HCT116 (cell line): ENCODE measurements around the gene IGFBP7. TPM values are rescaled to one million over a fixed set of nuclear protein-coding genes. Genes with fewer than 3 reads are reported as not detected.

ENCODE experiments used
- ATAC-seq: fragments of 200-7000 bp; cut with Tn5 transposase; 2 replicates; pipeline ENCODE4 v1.9.1; 2020; ENCODE audit warnings: mild to moderate bottlenecking, moderate library complexity
- BruUV-seq: library from RNA; stranded (reverse); fragments of 400-500 nt; replicated peaks from 2 replicates; lab custom pipeline; 2021; lab: Mats Ljungman, UMichigan
- CTCF ChIA-PET: fragments of 300-600 bp; sonication (Branson Sonifier 250); formaldehyde crosslinking; loops from one replicate; lab custom pipeline; 2021; ENCODE audit warnings: antibody characterized with exemption; lab: Charles Lee
- POLR2A ChIA-PET: fragments of 300-600, 350-600 bp; sonication (Branson Sonifier 250); formaldehyde crosslinking; loops from one replicate; lab custom pipeline; 2021; ENCODE audit warnings: antibody characterized with exemption; lab: Charles Lee
- RAD21 ChIA-PET, 2 experiments: fragments of 300-600 bp; sonication (Branson Sonifier 250); formaldehyde crosslinking; loops; one replicate each; lab custom pipeline; 2023; ENCODE audit warnings: low total read pairs in 2 of 2; ENCODE audit not compliant: uncharacterized antibody in 2 of 2, unreplicated experiment in 2 of 2, low non-redundant PET in 1 of 2; lab: Charles Lee
- DNase-seq: peaks from one replicate; pipeline ENCODE4 v3.0.0-alpha.2; 2010; ENCODE audit warnings: low read depth, low spot score
- H2AFZ ChIP-seq: fragments of 200-600 bp; shearing (Covaris generic), sonication (generic); 2 replicates; pipeline ENCODE4 v1.6.1; 2017; ENCODE audit warnings: low read depth, mixed run types, mixed read lengths, antibody characterized with exemption, low read length; ENCODE audit not compliant: poor library complexity, severe bottlenecking
- H3K27ac ChIP-seq: 2 replicates; pipeline ENCODE4 v1.5.1; 2012; ENCODE audit warnings: low read depth, low read length
- H3K27me3 ChIP-seq: fragments of 200-600 bp; sonication (generic); 2 replicates; pipeline ENCODE4 v1.6.1; 2016; ENCODE audit warnings: mixed run types, low read length, mixed read lengths; ENCODE audit not compliant: insufficient read depth
- H3K36me3 ChIP-seq, 2 experiments: fragments of 200-500 bp in 1 of 2; fragments of 200-600 bp in 1 of 2; sonication (Bioruptor generic) in 1 of 2; sonication (generic) in 1 of 2; 2 replicates each; pipeline versions ENCODE4 v1.5.1 to v1.6.1; 2014 to 2016; ENCODE audit warnings: low read length in 2 of 2, inconsistent platforms in 1 of 2, mixed read lengths in 1 of 2, mixed run types in 1 of 2; ENCODE audit not compliant: insufficient read depth in 2 of 2, control insufficient read depth in 1 of 2
- H3K4me1 ChIP-seq, 2 experiments: fragments of 200-600 bp in 1 of 2; sonication (generic) in 1 of 2; 2 replicates each; pipeline versions ENCODE4 v1.5.1 to v1.6.1; 2012 to 2017; ENCODE audit warnings: low read length in 2 of 2, inconsistent platforms in 1 of 2, mild to moderate bottlenecking in 1 of 2, mixed read lengths in 1 of 2, mixed run types in 1 of 2, moderate library complexity in 1 of 2; ENCODE audit not compliant: insufficient read depth in 2 of 2, control insufficient read depth in 1 of 2
- H3K4me2 ChIP-seq: fragments of 200-600 bp; sonication (generic); 2 replicates; pipeline ENCODE4 v1.6.1; 2017; ENCODE audit warnings: mixed run types, low read length, mixed read lengths
- H3K4me3 ChIP-seq, 2 experiments: fragments of 200-600 bp in 1 of 2; sonication (generic) in 1 of 2; replicated peaks in 1 of 2; 2 replicates each; pipeline ENCODE4 v1.5.1; 2011 to 2016; ENCODE audit warnings: low read length in 2 of 2, control low read depth in 1 of 2, low read depth in 1 of 2, mild to moderate bottlenecking in 1 of 2, mixed read lengths in 1 of 2, mixed run types in 1 of 2
- H3K79me2 ChIP-seq: fragments of 200-600 bp; sonication (generic); 2 replicates; pipeline ENCODE4 v1.6.1; 2017; ENCODE audit warnings: mild to moderate bottlenecking, mixed run types, low read length, moderate library complexity, mixed read lengths; ENCODE audit not compliant: insufficient read depth
- H3K9ac ChIP-seq: fragments of 200-600 bp; sonication (generic); 2 replicates; pipeline ENCODE4 v1.6.1; 2016; ENCODE audit warnings: low read length, mixed read lengths
- H3K9me2 ChIP-seq: fragments of 200-600 bp; sonication (generic), shearing (Covaris generic); 2 replicates; pipeline ENCODE4 v1.6.1; 2017; ENCODE audit warnings: mixed run types, mild to moderate bottlenecking, moderate library complexity; ENCODE audit not compliant: insufficient read depth
- H3K9me3 ChIP-seq, 2 experiments: fragments of 200-500 bp in 1 of 2; fragments of 200-600 bp in 1 of 2; sonication (Bioruptor generic) in 1 of 2; sonication (generic) in 1 of 2; 2 replicates each; pipeline ENCODE4 v1.6.1; 2014 to 2017; ENCODE audit warnings: low read length in 2 of 2, mixed read lengths in 2 of 2, inconsistent platforms in 1 of 2, low read depth in 1 of 2, mild to moderate bottlenecking in 1 of 2, mixed run types in 1 of 2, moderate library complexity in 1 of 2; ENCODE audit not compliant: control insufficient read depth in 1 of 2, insufficient read depth in 1 of 2
- H4K20me1 ChIP-seq: fragments of 200-600 bp; sonication (generic), shearing (Covaris generic); 2 replicates; pipeline ENCODE4 v1.6.1; 2017; ENCODE audit warnings: mixed run types, mild to moderate bottlenecking, moderate library complexity; ENCODE audit not compliant: insufficient read depth
- EGR1 ChIP-seq: IDR thresholded peaks from 2 replicates; pipeline ENCODE4 v1.6.1; 2012; ENCODE audit warnings: low read depth
- ELF1 ChIP-seq: IDR thresholded peaks from 2 replicates; pipeline ENCODE4 v1.6.1; 2012; ENCODE audit warnings: low read depth, borderline replicate concordance
- EZH2phosphoT487 ChIP-seq: fragments of 200-600 bp; IDR thresholded peaks from 2 replicates; pipeline ENCODE4 v1.6.1; 2018; ENCODE audit warnings: antibody characterized with exemption, borderline replicate concordance
- FOSL1 ChIP-seq: IDR thresholded peaks from 2 replicates; pipeline ENCODE4 v1.6.1; 2012; ENCODE audit warnings: low read depth
- JUND ChIP-seq: IDR thresholded peaks from 2 replicates; pipeline ENCODE4 v1.6.1; 2012
- POLR2A ChIP-seq: IDR thresholded peaks from 2 replicates; pipeline ENCODE4 v1.7.0; 2011; ENCODE audit warnings: borderline replicate concordance; ENCODE audit not compliant: insufficient read depth, insufficient read length; ENCODE audit errors: extremely low read depth
- POLR2AphosphoS5 ChIP-seq: IDR thresholded peaks from 2 replicates; pipeline ENCODE4 v1.6.1; 2011; ENCODE audit warnings: mild to moderate bottlenecking, low read depth, low read length, moderate library complexity
- RAD21 ChIP-seq: IDR thresholded peaks from 2 replicates; pipeline ENCODE4 v1.6.1; 2012; ENCODE audit warnings: low read depth, mild to moderate bottlenecking
- SP1 ChIP-seq: IDR thresholded peaks from 2 replicates; pipeline ENCODE4 v1.6.1; 2012; ENCODE audit warnings: low read depth
- SRF ChIP-seq: IDR thresholded peaks from 2 replicates; pipeline ENCODE4 v1.6.1; 2012; ENCODE audit warnings: low read depth
- TCF7L2 ChIP-seq: IDR thresholded peaks from 2 replicates; pipeline ENCODE4 v1.7.0; 2011; ENCODE audit warnings: borderline replicate concordance, inconsistent platforms; ENCODE audit not compliant: insufficient read depth, insufficient read length; ENCODE audit errors: extremely low read depth
- ZFX ChIP-seq: fragments of 450-650 bp; IDR thresholded peaks from 2 replicates; pipeline ENCODE4 v1.6.1; 2017
- ZNF274 ChIP-seq: fragments of 200-500 bp; sonication (Bioruptor generic); IDR thresholded peaks from 2 replicates; pipeline ENCODE4 v1.6.1; 2014; ENCODE audit warnings: mild to moderate bottlenecking, low read depth, low read length, inconsistent platforms
- intact Hi-C: fragments of 100-400 bp; cut with micrococcal nuclease; formaldehyde crosslinking; loops from 2 replicates; pipeline ENCODE4 v1.10.0; 2022
- total RNA-seq: library from RNA; stranded (reverse); gene quantifications from one replicate; pipeline ENCODE4 v1.2.1, GENCODE V29; 2021; ENCODE audit not compliant: unreplicated experiment
- TF ChIP-seq, protein P1 (sequence below): IDR thresholded peaks from 2 replicates; pipeline ENCODE4 v1.6.1; 2011; ENCODE audit warnings: mild to moderate bottlenecking, low read length, moderate library complexity; ENCODE audit not compliant: insufficient replicate concordance; ENCODE audit errors: extremely low read depth
- TF ChIP-seq, protein P2 (sequence below): IDR thresholded peaks from 2 replicates; pipeline ENCODE4 v1.6.1; 2012; ENCODE audit warnings: low read depth

The IGFBP7 gene
- total RNA-seq, 1 experiment from 2014 or later: 0.91 TPM

DNA sequence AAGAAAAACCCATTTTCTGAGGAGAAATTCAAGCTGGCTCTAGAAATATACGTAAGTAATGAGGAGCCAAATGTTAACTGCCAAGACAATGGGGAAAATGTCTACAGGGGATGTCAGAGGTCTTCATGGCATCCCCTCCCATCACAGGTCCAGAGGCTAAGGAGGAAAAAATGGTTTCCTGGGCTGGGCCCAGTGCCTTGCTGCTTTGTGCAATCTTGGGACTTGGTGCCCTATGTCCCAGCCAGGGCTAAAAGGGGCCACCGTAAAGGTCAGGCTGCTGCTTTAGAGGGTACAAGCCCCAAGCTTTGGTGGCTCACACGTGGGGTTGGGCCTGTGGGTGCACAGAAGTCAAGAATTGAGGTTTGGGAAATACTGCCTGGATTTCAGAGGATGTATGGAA lies 17.2 kb upstream of the IGFBP7 start:
- RAD21 ChIA-PET: no interaction called here
- CTCF ChIA-PET: no interaction called here
- ATAC-seq (no peak), DNase-seq (no peak)
- TF ChIP-seq FOSL1 (no peak), POLR2AphosphoS5 (no peak), ZNF274 (no peak), SP1 (no peak), RAD21 (no peak), EZH2phosphoT487 (no peak), EGR1 (no peak), ZFX (no peak), POLR2A (no peak), JUND (no peak), ELF1 (no peak), SRF (no peak), TCF7L2 (no peak)
- TF ChIP-seq, protein P1, sequence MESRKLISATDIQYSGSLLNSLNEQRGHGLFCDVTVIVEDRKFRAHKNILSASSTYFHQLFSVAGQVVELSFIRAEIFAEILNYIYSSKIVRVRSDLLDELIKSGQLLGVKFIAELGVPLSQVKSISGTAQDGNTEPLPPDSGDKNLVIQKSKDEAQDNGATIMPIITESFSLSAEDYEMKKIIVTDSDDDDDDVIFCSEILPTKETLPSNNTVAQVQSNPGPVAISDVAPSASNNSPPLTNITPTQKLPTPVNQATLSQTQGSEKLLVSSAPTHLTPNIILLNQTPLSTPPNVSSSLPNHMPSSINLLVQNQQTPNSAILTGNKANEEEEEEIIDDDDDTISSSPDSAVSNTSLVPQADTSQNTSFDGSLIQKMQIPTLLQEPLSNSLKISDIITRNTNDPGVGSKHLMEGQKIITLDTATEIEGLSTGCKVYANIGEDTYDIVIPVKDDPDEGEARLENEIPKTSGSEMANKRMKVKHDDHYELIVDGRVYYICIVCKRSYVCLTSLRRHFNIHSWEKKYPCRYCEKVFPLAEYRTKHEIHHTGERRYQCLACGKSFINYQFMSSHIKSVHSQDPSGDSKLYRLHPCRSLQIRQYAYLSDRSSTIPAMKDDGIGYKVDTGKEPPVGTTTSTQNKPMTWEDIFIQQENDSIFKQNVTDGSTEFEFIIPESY: no peak
- TF ChIP-seq, protein P2, sequence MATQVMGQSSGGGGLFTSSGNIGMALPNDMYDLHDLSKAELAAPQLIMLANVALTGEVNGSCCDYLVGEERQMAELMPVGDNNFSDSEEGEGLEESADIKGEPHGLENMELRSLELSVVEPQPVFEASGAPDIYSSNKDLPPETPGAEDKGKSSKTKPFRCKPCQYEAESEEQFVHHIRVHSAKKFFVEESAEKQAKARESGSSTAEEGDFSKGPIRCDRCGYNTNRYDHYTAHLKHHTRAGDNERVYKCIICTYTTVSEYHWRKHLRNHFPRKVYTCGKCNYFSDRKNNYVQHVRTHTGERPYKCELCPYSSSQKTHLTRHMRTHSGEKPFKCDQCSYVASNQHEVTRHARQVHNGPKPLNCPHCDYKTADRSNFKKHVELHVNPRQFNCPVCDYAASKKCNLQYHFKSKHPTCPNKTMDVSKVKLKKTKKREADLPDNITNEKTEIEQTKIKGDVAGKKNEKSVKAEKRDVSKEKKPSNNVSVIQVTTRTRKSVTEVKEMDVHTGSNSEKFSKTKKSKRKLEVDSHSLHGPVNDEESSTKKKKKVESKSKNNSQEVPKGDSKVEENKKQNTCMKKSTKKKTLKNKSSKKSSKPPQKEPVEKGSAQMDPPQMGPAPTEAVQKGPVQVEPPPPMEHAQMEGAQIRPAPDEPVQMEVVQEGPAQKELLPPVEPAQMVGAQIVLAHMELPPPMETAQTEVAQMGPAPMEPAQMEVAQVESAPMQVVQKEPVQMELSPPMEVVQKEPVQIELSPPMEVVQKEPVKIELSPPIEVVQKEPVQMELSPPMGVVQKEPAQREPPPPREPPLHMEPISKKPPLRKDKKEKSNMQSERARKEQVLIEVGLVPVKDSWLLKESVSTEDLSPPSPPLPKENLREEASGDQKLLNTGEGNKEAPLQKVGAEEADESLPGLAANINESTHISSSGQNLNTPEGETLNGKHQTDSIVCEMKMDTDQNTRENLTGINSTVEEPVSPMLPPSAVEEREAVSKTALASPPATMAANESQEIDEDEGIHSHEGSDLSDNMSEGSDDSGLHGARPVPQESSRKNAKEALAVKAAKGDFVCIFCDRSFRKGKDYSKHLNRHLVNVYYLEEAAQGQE: no peak
- Histone ChIP-seq H3K27ac (no peak overlapping the region), H3K9ac (no peak overlapping the region), H2AFZ (no peak overlapping the region), H3K9me2 (no peaks in the 10 kb centered on the region), H3K9me3 (no peaks in the 10 kb centered on the region), H4K20me1 (no peaks in the 10 kb centered on the region), H3K27me3 (peaks cover 26% of the 10 kb centered on the region), H3K79me2 (no peaks in the 10 kb centered on the region), H3K4me2 (no peak overlapping the region), H3K36me3 (no peaks in the 10 kb centered on the region), H3K4me3 (no peak overlapping the region), H3K4me1 (no peaks in the 10 kb centered on the region)
- intact Hi-C loops: no loop called here
- BruUV-seq: no TSS peak
- POLR2A ChIA-PET: no interaction called here
